HepG2 (cell line): ENCODE measurements around the gene ARFGEF3. TPM values are rescaled to one million over a fixed set of nuclear protein-coding genes. Genes with fewer than 3 reads are reported as not detected.

Source experiments
- AGO2 ChIP-seq: fragments of 200-400 bp; formaldehyde crosslinking; optimal IDR thresholded peaks from 2 replicates; pipeline ENCODE3; 2017; ENCODE audit warnings: mild to moderate bottlenecking, low read depth, low read length, moderate library complexity
- CENPX ChIP-seq: sonication (generic); formaldehyde crosslinking; IDR thresholded peaks from 2 replicates; pipeline ENCODE4 v1.9.0; 2021; ENCODE audit warnings: mild to moderate bottlenecking, missing genetic modification reagents, moderate library complexity
- HIVEP1 ChIP-seq: sonication (generic); formaldehyde crosslinking; IDR thresholded peaks from 2 replicates; pipeline ENCODE4 v1.4.0; 2020; ENCODE audit warnings: mild to moderate bottlenecking, missing genetic modification reagents
- IRX3 ChIP-seq: sonication (generic); formaldehyde crosslinking; IDR thresholded peaks from 2 replicates; pipeline ENCODE4 v1.8.1; 2023; ENCODE audit warnings: mild to moderate bottlenecking, low read depth, missing genetic modification reagents, borderline replicate concordance
- KDM2A ChIP-seq: sonication (generic); formaldehyde crosslinking; IDR thresholded peaks from 2 replicates; pipeline ENCODE4 v1.4.0; 2020; ENCODE audit warnings: low read depth, missing genetic modification reagents, borderline replicate concordance
- KDM4B ChIP-seq: sonication (generic); formaldehyde crosslinking; IDR thresholded peaks from 2 replicates; pipeline ENCODE4 v1.4.0; 2020; ENCODE audit warnings: missing genetic modification reagents
- KLF12 ChIP-seq: sonication (generic); formaldehyde crosslinking; IDR thresholded peaks from 2 replicates; pipeline ENCODE4 v1.4.0; 2020; ENCODE audit warnings: missing genetic modification reagents, borderline replicate concordance
- MIER2 ChIP-seq: IDR thresholded peaks from 2 replicates; pipeline ENCODE4 v1.6.1; 2016; ENCODE audit warnings: missing biosample characterization, missing genetic modification reagents
- REXO4 ChIP-seq: sonication (generic); formaldehyde crosslinking; IDR thresholded peaks from 2 replicates; pipeline ENCODE4 v1.8.0; 2022; ENCODE audit warnings: missing genetic modification reagents, mild to moderate bottlenecking, borderline replicate concordance
- RNF2 ChIP-seq: fragments of 450-650 bp; conservative IDR thresholded peaks from 2 replicates; pipeline ENCODE4 v1.6.1; 2016; ENCODE audit warnings: low read depth
- SIN3A ChIP-seq: IDR thresholded peaks from 2 replicates; pipeline ENCODE4 v1.6.1; 2011; ENCODE audit warnings: low read depth, mild to moderate bottlenecking, control low read depth, low read length, borderline replicate concordance
- SIX1 ChIP-seq: sonication (generic); formaldehyde crosslinking; IDR thresholded peaks from 2 replicates; pipeline ENCODE4 v1.4.0; 2020; ENCODE audit warnings: missing genetic modification reagents, borderline replicate concordance
- TBX3 ChIP-seq: fragments of 450-650 bp; IDR thresholded peaks from 2 replicates; pipeline ENCODE4 v1.6.1; 2017; ENCODE audit warnings: antibody characterized with exemption, mild to moderate bottlenecking, inconsistent platforms, borderline replicate concordance
- ZNF225 ChIP-seq: sonication (generic); formaldehyde crosslinking; IDR thresholded peaks from 2 replicates; pipeline ENCODE4 v1.4.0; 2020; ENCODE audit warnings: mild to moderate bottlenecking, missing genetic modification reagents
- ZNF230 ChIP-seq: sonication (generic); formaldehyde crosslinking; IDR thresholded peaks from 2 replicates; pipeline ENCODE4 v1.4.0; 2020; ENCODE audit warnings: mild to moderate bottlenecking, missing genetic modification reagents
- ZNF343 ChIP-seq: sonication (generic); formaldehyde crosslinking; IDR thresholded peaks from 2 replicates; pipeline ENCODE4 v1.4.0; 2020; ENCODE audit warnings: mild to moderate bottlenecking, missing genetic modification reagents
- ZNF510 ChIP-seq: sonication (generic); formaldehyde crosslinking; IDR thresholded peaks from 2 replicates; pipeline ENCODE4 v1.4.0; 2020; ENCODE audit warnings: low read depth, mild to moderate bottlenecking, missing genetic modification reagents
- ZNF639 ChIP-seq: conservative IDR thresholded peaks from 2 replicates; pipeline ENCODE4 v1.6.1; 2018; ENCODE audit warnings: missing genetic modification reagents
- ZNF687 ChIP-seq: sonication (generic); formaldehyde crosslinking; IDR thresholded peaks from 2 replicates; pipeline ENCODE4 v1.5.1; 2020; ENCODE audit warnings: mild to moderate bottlenecking, missing genetic modification reagents, moderate library complexity
- ZNF777 ChIP-seq: sonication (generic); formaldehyde crosslinking; IDR thresholded peaks from 2 replicates; pipeline ENCODE4 v1.4.0; 2020; ENCODE audit warnings: missing genetic modification reagents
- ZNF883 ChIP-seq: sonication (generic); formaldehyde crosslinking; IDR thresholded peaks from 2 replicates; pipeline ENCODE4 v1.5.1; 2020; ENCODE audit warnings: mild to moderate bottlenecking, missing genetic modification reagents; ENCODE audit errors: not compliant biosample characterization
- ZSCAN20 ChIP-seq: sonication (generic); formaldehyde crosslinking; IDR thresholded peaks from 2 replicates; pipeline ENCODE4 v1.4.0; 2020; ENCODE audit warnings: missing genetic modification reagents, mild to moderate bottlenecking, borderline replicate concordance
- polyA plus RNA-seq, 8 experiments: library from polyadenylated mRNA; depleted of rRNA in 3 of 8; stranded (reverse) in 7 of 8; unstranded in 1 of 8; fragments of >200 nt; fragmentation: Illumina TruSeq in 4 of 8; extraction: Trizol in 4 of 8; gene quantifications; 2 replicates each; pipeline versions ENCODE4 v1.2.1 to v1.2.3, GENCODE V29; 2011 to 2016; ENCODE audit warnings: low read depth in 4 of 8, missing spikeins in 1 of 8, mixed read lengths in 1 of 8; ENCODE audit not compliant: insufficient read depth in 1 of 8
- total RNA-seq, 5 experiments: library from RNA; depleted of rRNA; stranded (reverse); fragments of >200 nt; fragmentation: Illumina TruSeq; extraction: Trizol; gene quantifications; 2 replicates each; pipeline ENCODE4 v1.2.3, GENCODE V29; 2016; ENCODE audit warnings: low read depth in 1 of 5
- TF ChIP-seq, protein P1 (sequence below): IDR thresholded peaks from 2 replicates; pipeline ENCODE4 v1.6.1; 2018; ENCODE audit warnings: missing genetic modification reagents, mild to moderate bottlenecking, missing compliant biosample characterization
- TF ChIP-seq, protein P2 (sequence below): sonication (generic); formaldehyde crosslinking; IDR thresholded peaks from 2 replicates; pipeline ENCODE4 v1.8.0; 2022; ENCODE audit warnings: mild to moderate bottlenecking, missing genetic modification reagents; ENCODE audit not compliant: insufficient replicate concordance

The ARFGEF3 gene
- total and polyA plus RNA-seq, 2 of the 13 experiments (the other 11 are each of a cell fraction or from before 2014, with no cell fraction given) = 0.60 to 2.6 TPM

GRCh38 chr6:138257638-138258040, 95.9 kb downstream of the ARFGEF3 start (continued):
- TF ChIP-seq ZNF777 (CRISPR knock-in tag) (no peak), IRX3 (CRISPR knock-in tag) (no peak), ZNF883 (CRISPR knock-in tag) (no peak), CENPX (no peak), KDM2A (CRISPR knock-in tag) (no peak), TBX3 (peak; percentile 80; the same call in 1 of the 2 replicates), ZNF510 (CRISPR knock-in tag) (no peak), ZSCAN20 (CRISPR knock-in tag) (no peak), ZNF343 (no peak), AGO2 (no peak), SIN3A (no peak), MIER2 (CRISPR knock-in tag) (no peak), ZNF230 (CRISPR knock-in tag) (no peak), ZNF639 (CRISPR knock-in tag) (no peak), ZNF687 (CRISPR knock-in tag) (no peak), KLF12 (CRISPR knock-in tag) (no peak), REXO4 (CRISPR knock-in tag) (no peak), RNF2 (no peak), ZNF225 (CRISPR knock-in tag) (no peak), HIVEP1 (no peak), KDM4B (CRISPR knock-in tag) (no peak), SIX1 (CRISPR knock-in tag) (0 out of 2 replicates have a peak, but pooled peaks have one; percentile 18)
- TF ChIP-seq, protein P1, sequence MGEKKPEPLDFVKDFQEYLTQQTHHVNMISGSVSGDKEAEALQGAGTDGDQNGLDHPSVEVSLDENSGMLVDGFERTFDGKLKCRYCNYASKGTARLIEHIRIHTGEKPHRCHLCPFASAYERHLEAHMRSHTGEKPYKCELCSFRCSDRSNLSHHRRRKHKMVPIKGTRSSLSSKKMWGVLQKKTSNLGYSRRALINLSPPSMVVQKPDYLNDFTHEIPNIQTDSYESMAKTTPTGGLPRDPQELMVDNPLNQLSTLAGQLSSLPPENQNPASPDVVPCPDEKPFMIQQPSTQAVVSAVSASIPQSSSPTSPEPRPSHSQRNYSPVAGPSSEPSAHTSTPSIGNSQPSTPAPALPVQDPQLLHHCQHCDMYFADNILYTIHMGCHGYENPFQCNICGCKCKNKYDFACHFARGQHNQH = no peak
- TF ChIP-seq, protein P2, sequence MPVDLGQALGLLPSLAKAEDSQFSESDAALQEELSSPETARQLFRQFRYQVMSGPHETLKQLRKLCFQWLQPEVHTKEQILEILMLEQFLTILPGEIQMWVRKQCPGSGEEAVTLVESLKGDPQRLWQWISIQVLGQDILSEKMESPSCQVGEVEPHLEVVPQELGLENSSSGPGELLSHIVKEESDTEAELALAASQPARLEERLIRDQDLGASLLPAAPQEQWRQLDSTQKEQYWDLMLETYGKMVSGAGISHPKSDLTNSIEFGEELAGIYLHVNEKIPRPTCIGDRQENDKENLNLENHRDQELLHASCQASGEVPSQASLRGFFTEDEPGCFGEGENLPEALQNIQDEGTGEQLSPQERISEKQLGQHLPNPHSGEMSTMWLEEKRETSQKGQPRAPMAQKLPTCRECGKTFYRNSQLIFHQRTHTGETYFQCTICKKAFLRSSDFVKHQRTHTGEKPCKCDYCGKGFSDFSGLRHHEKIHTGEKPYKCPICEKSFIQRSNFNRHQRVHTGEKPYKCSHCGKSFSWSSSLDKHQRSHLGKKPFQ (CRISPR knock-in tag) = no peak
